ENCODE data around the gene TPSG1. TPM values are rescaled to one million over a fixed set of nuclear protein-coding genes. Genes with fewer than 3 reads are reported as not detected.
"Not testable (repeated sequence)": the region's sequence is repeated elsewhere in the genome, so short reads cannot be mapped to it uniquely, and the experiment has no call there.

Gene TPSG1
- total and polyA plus RNA-seq, 2 donors, result 0.71 TPM; not detected in 1

DNA sequence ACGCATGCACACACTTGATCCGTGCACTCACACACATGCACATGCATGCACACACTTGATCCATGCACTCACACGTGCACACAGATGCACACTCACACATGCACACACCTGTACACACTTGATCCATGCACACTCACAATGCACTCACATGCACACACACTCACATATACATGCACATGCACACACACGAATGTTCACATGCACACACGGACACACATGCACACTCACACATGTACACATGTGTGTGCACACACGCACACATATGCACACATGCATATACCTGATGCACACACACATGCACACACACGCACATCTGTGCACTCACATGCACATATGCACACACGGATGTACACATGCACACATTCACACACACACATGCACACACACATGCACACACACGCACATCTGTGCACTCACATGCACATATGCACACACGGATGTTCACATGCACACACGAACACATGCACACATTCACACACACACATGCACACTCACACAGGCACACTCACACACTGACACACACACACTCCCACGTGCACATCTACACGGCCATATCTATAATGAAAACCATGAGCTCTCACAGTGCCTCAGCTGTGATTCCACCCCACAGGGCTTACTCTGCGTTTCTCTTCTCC, 23.0 kb upstream of the TPSG1 start:
- not testable (repeated sequence) for H3K4me1 ChIP-seq (ENCODE audit: insufficient read depth); H3K36me3 ChIP-seq (ENCODE audit: insufficient read depth); H3K4me3 ChIP-seq (ENCODE audit: low read depth, low read length); H3K27ac ChIP-seq (ENCODE audit: low read depth); DNase-seq (ENCODE audit: extremely low spot score)
- 81% methylated on average over 13 of the region's 14 CpGs for WGBS

DNA sequence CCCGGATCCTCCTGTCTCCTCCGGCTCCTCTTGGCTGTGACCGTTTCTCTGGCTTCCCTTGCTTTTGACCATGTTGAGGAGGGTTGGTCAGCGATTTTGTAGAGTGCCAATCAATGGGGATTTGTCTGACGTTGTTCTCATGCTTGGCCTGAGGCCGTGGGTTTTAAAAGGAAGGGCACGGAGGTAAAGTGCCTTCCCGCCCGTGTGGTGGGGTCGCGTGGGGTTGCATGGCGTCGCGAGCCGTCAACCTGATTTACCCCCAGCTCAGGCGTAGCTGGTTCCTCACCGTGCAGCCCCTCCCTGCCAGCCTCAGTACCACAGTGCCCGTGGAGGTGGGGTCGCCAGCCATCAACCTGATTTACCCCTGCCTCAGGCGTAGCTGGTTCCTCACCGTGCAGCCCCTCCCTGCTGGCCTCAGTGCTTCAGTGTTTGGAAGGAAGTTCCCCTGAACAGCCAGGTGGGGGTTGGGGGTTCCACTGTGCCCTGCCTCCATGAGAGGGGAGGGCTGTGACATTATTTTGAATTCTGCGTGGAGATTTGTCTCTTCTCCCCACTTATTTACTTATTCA, 20.5 kb upstream of the TPSG1 start:
- H3K4me1 ChIP-seq (ENCODE audit: insufficient read depth), result no peaks in the 10 kb centered on the region
- no peak overlapping the region for H3K4me3 ChIP-seq (ENCODE audit: low read depth, low read length)
- no peak overlapping the region for H3K27ac ChIP-seq (ENCODE audit: low read depth)
- DNase-seq (ENCODE audit: extremely low spot score), result no peak
- 44% methylated on average over 22 of the region's 22 CpGs for WGBS
- no peaks in the 10 kb centered on the region for H3K36me3 ChIP-seq (ENCODE audit: insufficient read depth)

DNA sequence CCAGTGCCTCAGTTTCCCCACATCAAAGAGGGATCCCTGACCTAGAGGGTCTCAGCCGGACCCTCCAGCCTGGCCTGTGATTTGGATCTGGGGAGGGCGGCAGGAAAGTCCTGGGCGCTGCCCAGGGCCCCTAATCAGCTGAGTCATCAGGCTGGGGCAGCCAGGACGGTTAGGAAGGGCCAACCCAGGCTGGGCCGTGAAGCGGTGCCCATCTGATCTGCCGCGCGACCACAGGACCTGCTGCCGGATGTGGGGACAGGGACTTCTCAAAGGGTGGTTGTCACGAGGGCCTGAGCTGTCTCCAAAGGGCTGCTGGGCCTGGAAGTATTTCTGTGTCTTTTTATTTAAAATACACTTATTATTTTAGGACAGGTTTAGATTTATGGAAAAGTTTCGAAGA, 19.8 kb upstream of the TPSG1 start:
- H3K4me1 ChIP-seq (ENCODE audit: insufficient read depth), result no peaks in the 10 kb centered on the region
- H3K4me3 ChIP-seq (ENCODE audit: low read depth, low read length), result no peak overlapping the region
- no peak for DNase-seq (ENCODE audit: extremely low spot score)
- H3K36me3 ChIP-seq (ENCODE audit: insufficient read depth), result no peaks in the 10 kb centered on the region
- H3K27ac ChIP-seq (ENCODE audit: low read depth), result no peak overlapping the region
- 68% methylated on average over 12 of the region's 12 CpGs for WGBS

DNA sequence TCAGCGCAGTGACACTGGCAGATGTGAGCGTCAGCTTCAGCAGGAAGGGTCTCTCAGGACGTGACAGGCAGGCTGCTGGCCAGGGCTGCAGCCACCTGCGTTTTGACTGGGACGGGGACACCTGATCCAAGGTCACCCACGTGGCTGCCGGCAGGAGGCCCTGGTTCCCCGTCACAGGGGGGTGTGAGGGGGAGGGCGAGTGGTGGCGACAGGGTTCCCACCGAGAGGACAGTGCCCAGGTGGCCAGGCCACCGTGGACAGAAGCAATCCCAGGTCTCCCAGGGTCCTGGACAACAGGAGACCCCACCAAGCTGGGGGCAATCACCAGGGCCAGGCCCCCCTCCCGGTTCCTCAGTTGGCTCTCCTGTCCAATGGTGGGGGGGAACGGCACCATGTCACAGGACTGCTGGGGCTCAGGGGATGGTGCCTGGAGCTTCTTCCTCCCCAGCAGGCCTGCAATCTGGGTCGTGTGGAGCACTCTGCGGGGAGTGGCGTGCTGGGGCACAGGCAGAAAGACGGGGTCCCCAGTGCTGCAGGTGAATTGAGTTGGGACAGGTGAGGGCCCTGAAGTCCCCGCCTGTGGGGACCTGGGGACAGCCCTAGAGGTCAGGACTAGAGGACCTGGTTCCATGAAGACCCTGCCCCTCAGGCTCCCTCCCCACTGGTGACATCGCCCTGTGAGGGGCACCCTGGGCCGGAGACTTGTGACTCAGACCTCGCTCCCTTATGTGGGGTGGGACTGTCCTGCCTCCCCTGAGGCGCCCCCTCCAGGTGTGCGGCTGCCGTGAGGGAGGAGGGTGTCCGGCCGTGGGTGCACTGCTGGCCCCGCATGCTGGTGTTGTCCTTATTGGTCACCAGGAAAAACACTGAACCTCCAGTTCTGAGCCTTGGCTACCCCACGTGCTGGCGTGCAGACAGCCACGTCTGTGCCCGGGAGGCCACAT, 19.1 kb upstream of the TPSG1 start:
- not testable (repeated sequence) for H3K27ac ChIP-seq (ENCODE audit: low read depth); H3K36me3 ChIP-seq (ENCODE audit: insufficient read depth); DNase-seq (ENCODE audit: extremely low spot score); H3K4me3 ChIP-seq (ENCODE audit: low read depth, low read length); H3K4me1 ChIP-seq (ENCODE audit: insufficient read depth)
- WGBS, result 69% methylated on average over 31 of the region's 32 CpGs

DNA sequence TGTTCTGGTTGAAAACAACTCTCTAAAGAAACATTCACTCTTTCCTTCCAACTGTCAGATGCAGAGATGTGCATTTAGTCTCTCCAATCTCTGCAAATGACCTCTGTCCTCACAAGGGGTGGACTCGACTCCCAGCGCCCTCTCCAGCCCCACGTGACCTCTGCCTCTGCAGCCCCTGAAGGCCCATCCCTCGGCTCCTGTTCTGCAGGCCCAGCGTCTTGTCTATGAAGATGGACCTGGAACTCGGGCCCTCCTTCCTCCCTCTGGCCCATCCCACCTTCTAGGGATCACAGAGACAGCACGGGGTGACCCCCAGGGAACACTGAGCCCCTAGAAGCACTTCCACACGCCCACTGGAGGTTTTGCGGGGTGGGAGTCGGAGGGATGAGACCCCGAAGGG, 18.3 kb upstream of the TPSG1 start:
- not testable (repeated sequence) for H3K36me3 ChIP-seq (ENCODE audit: insufficient read depth); H3K27ac ChIP-seq (ENCODE audit: low read depth); H3K4me1 ChIP-seq (ENCODE audit: insufficient read depth); H3K4me3 ChIP-seq (ENCODE audit: low read depth, low read length); DNase-seq (ENCODE audit: extremely low spot score)
- 51% methylated on average over 7 of the region's 11 CpGs for WGBS

DNA sequence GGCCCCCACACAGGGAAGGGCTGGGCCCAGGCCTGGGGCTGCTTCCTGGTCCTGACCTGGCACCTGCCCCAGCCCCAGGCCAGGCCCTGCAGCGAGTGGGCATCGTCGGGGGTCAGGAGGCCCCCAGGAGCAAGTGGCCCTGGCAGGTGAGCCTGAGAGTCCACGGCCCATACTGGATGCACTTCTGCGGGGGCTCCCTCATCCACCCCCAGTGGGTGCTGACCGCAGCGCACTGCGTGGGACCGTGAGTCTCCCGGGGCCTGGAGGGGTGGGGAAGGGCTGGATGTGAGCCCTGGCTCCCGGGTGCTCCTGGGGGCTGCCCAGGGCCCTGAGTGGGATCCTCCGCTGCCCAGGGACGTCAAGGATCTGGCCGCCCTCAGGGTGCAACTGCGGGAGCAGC, 16.0 kb upstream of the TPSG1 start:
- not testable (repeated sequence) for H3K27ac ChIP-seq (ENCODE audit: low read depth); H3K4me1 ChIP-seq (ENCODE audit: insufficient read depth); H3K36me3 ChIP-seq (ENCODE audit: insufficient read depth); DNase-seq (ENCODE audit: extremely low spot score); H3K4me3 ChIP-seq (ENCODE audit: low read depth, low read length)
- 85% methylated on average over 11 of the region's 15 CpGs for WGBS

DNA sequence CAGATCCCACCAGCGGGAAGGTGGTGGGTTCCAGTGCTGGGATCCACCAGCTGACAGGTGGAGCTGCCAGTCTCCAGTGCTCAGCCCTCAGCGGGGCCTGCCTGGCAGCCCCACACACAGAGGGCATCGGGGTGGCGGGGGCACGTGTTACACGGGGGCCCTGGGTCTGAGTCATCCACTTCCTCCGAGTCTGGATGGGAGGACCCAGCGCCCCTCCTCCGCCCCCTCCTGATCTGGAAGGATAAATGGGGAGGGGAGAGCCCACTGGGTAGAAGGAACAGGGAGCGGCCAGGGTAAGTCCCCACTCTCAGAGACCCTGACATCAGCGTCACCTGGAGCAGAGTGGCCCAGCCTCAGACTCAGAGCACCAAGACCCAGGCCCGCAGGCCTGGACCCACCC, 15.4 kb upstream of the TPSG1 start, which contains the start of gene TPSAB1:
Gene TPSAB1 (plus strand): TSS at position 270 of the 400 bp plus-strand sequence. CDS start 234 bp downstream, outside the sequence.
- not testable (repeated sequence) for H3K4me1 ChIP-seq (ENCODE audit: insufficient read depth); H3K27ac ChIP-seq (ENCODE audit: low read depth); H3K36me3 ChIP-seq (ENCODE audit: insufficient read depth); H3K4me3 ChIP-seq (ENCODE audit: low read depth, low read length); DNase-seq (ENCODE audit: extremely low spot score)
- WGBS, result 55% methylated on average over 8 of the region's 12 CpGs

DNA sequence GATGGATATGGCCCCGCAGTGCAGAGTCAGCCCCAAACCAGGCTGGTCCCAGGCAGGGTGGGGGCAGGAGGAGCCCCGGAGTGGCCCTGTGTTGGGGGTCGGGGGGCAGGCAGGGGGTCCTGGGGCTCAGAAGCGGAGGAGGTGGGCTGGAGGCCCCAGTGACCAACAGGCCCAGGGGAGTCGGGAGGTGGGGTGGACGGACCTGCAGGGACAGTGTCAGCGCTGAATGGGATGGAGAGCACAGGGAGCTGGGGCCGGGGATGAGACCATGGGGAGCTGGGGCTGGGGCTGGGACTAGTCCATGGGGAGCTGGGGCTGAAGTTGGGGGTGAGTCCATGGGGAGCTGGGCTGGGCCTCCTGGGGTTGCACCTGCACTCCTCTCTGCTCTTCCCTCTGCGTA, 14.5 kb upstream of the TPSG1 start:
- DNase-seq (ENCODE audit: extremely low spot score); H3K36me3 ChIP-seq (ENCODE audit: insufficient read depth); H3K27ac ChIP-seq (ENCODE audit: low read depth); H3K4me1 ChIP-seq (ENCODE audit: insufficient read depth); H3K4me3 ChIP-seq (ENCODE audit: low read depth, low read length): not testable (repeated sequence)
- WGBS, result 87% methylated on average over 9 of the region's 9 CpGs

DNA sequence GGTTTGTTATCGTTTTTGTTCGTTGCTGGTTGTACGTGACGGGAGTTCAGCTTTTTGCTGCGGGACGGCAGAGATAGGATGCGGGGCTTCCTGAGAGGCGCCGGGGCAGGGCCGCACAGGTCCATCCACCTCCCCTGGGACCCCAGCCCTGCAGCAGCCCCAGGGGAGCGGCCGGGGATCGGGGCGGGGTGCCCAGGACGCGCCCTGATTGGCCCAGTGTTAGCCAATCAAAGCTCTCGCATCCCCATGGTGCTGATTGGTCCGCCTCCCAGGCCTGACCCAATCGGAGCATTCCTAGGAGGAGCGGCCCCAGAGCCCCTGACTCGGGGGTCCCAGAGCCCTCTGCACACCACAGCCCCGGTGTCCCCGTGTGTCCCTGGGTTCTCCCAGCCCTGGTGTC, 13.8 kb upstream of the TPSG1 start:
- not testable (repeated sequence) for H3K4me3 ChIP-seq (ENCODE audit: low read depth, low read length)

DNA sequence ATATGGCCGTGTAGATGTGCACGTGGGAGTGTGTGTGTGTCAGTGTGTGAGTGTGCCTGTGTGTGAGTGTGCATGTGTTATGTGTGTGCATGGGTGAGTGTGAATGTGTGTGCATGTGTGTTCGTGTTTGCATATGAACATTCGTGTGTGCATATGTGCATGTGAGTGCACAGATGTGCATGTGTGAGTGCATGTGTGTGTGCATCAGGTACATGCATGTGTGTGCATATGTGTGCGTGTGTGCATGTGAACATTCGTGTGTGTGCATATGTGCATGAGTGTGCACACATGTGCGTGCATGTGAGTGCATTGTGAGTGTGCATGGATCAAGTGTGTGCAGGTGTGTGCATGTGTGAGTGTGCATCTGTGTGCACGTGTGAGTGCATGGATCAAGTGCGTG, 12.9 kb upstream of the TPSG1 start:
- DNase-seq (ENCODE audit: extremely low spot score), result no peak
- WGBS, result 82% methylated on average over 9 of the region's 9 CpGs

More for the DNA sequence above, 13.8 kb upstream of the TPSG1 start:
- DNase-seq (ENCODE audit: extremely low spot score); H3K27ac ChIP-seq (ENCODE audit: low read depth); H3K4me1 ChIP-seq (ENCODE audit: insufficient read depth); H3K36me3 ChIP-seq (ENCODE audit: insufficient read depth): not testable (repeated sequence)
- 66% methylated on average over 19 of the region's 23 CpGs for WGBS

DNA sequence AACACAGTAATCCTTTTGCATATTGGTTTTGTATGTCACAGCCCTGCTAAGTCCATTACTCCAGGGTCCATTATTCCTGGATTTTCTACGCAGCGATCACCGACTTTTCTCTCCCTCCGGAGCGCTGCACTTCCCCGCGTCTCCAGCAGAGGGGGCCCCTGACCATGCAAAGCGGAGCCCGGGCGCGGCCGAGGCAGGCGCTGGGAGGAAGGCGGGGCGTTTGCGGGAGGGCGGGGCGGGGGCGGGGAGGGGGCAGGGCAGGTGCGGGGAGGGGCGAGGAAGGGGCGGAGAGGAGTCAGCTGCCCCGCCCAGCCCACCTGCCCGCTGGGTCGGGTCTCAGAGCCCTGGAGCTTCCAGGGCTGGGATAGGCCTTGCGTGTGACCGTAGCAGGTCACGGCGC, 11.6 kb upstream of the TPSG1 start:
- not testable (repeated sequence) for H3K4me1 ChIP-seq (ENCODE audit: insufficient read depth); H3K4me3 ChIP-seq (ENCODE audit: low read depth, low read length); H3K36me3 ChIP-seq (ENCODE audit: insufficient read depth); DNase-seq (ENCODE audit: extremely low spot score); H3K27ac ChIP-seq (ENCODE audit: low read depth)
- no CpG with 5 or more reads among the region's 29 CpGs for WGBS

More for the DNA sequence above, 12.9 kb upstream of the TPSG1 start:
- H3K27ac ChIP-seq (ENCODE audit: low read depth), result no peak overlapping the region
- H3K4me3 ChIP-seq (ENCODE audit: low read depth, low read length), result no peak overlapping the region
- no peaks in the 10 kb centered on the region for H3K4me1 ChIP-seq (ENCODE audit: insufficient read depth)
- H3K36me3 ChIP-seq (ENCODE audit: insufficient read depth), result no peaks in the 10 kb centered on the region

DNA sequence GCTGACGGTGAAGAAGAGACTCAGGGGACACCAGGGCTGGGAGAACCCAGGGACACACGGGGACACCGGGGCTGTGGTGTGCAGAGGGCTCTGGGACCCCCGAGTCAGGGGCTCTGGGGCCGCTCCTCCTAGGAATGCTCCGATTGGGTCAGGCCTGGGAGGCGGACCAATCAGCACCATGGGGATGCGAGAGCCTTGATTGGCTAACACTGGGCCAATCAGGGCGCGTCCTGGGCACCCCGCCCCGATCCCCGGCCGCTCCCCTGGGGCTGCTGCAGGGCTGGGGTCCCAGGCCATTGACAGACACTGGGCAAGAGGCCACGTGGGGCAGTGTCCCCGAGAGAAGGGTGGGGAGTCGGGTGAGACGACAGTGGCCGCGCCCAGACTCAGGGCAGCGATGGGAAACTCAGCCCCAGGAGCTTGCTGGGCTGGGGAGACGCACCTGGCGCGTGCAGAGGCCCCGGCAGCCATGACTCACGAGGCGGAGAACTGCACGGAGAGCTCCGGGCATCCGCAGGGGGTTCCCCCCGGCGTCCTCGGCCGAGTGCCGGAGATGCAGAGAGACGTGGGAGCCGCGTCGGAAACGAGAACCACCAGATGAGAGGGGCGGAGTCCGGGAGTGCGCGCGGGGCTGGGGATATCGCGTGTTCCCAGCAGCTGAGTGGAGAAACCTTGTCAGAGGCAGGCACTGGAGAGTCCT, 7.1 kb upstream of the TPSG1 start:
- no CpG with 5 or more reads among the region's 47 CpGs for WGBS
- H3K27ac ChIP-seq (ENCODE audit: low read depth); H3K36me3 ChIP-seq (ENCODE audit: insufficient read depth); H3K4me1 ChIP-seq (ENCODE audit: insufficient read depth); DNase-seq (ENCODE audit: extremely low spot score); H3K4me3 ChIP-seq (ENCODE audit: low read depth, low read length): not testable (repeated sequence)

DNA sequence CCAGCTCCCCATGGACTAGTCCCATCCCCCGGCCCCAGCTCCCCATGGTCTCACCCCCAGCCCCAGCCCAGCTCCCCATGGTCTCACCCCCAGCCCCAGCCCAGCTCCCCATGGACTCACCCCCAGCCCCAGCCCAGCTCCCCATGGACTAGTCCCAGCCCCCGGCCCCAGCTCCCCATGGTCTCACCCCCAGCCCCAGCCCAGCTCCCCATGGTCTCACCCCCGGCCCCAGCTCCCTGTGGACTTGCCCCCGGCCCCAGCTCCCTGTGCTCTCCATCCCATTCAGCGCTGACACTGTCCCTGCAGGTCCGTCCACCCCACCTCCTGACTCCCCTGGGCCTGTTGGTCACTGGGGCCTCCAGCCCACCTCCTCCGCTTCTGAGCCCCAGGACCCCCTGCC, 6.2 kb upstream of the TPSG1 start:
- WGBS, result 89% methylated on average over 7 of the region's 7 CpGs
- not testable (repeated sequence) for H3K4me3 ChIP-seq (ENCODE audit: low read depth, low read length); H3K27ac ChIP-seq (ENCODE audit: low read depth); H3K4me1 ChIP-seq (ENCODE audit: insufficient read depth); H3K36me3 ChIP-seq (ENCODE audit: insufficient read depth); DNase-seq (ENCODE audit: extremely low spot score)
